ENCODE results near the gene YWHAG.
"Not testable (repeated sequence)": the region's sequence is repeated elsewhere in the genome, so short reads cannot be mapped to it uniquely, and the experiment has no call there.

YWHAG gene

GRCh38 chr7:76300166-76300731, 58.5 kb downstream of the YWHAG start:
- DNase-seq (ENCODE audit: low read depth in 4 of 4, low spot score in 1 of 4): no peak

- no peak for DNase-seq (ENCODE audit: low read depth in 4 of 4, low spot score in 1 of 4)
Measured at GRCh38 chr7:76296743-76297740, 61.7 kb downstream of the YWHAG start.

- DNase-seq (ENCODE audit: low read depth in 4 of 4, low spot score in 1 of 4): no peak
Measured at GRCh38 chr7:76294344-76295024, 64.3 kb downstream of the YWHAG start.

GRCh38 chr7:76293407-76293901, 65.3 kb downstream of the YWHAG start:
- no peak for DNase-seq (ENCODE audit: low read depth in 4 of 4, low spot score in 1 of 4)

GRCh38 chr7:76292911-76293310, 65.9 kb downstream of the YWHAG start:
- DNase-seq (ENCODE audit: low read depth in 4 of 4, low spot score in 1 of 4): not testable (repeated sequence)

- DNase-seq (ENCODE audit: low read depth in 4 of 4, low spot score in 1 of 4): no peak
Measured at GRCh38 chr7:76292213-76292573, 66.6 kb downstream of the YWHAG start.

- peak; percentile 77 to 89 (median 82) for DNase-seq (ENCODE audit: low read depth in 4 of 4, low spot score in 1 of 4)
Measured at GRCh38 chr7:76291351-76292212, 67.2 kb downstream of the YWHAG start.

- DNase-seq (ENCODE audit: low read depth in 4 of 4, low spot score in 1 of 4): not testable (repeated sequence)
Measured at GRCh38 chr7:76290847-76291350, 67.9 kb downstream of the YWHAG start.

GRCh38 chr7:76286842-76287403, 71.9 kb downstream of the YWHAG start:
- DNase-seq (ENCODE audit: low read depth in 4 of 4, low spot score in 1 of 4): no peak

- no peak for DNase-seq (ENCODE audit: low read depth in 4 of 4, low spot score in 1 of 4)
Measured at GRCh38 chr7:76285604-76286374, 73.0 kb downstream of the YWHAG start.

- no peak for DNase-seq (ENCODE audit: low read depth in 4 of 4, low spot score in 1 of 4)
Measured at GRCh38 chr7:76283254-76284159, 75.3 kb downstream of the YWHAG start.

GRCh38 chr7:76282344-76283253, 76.2 kb downstream of the YWHAG start:
- no peak for DNase-seq (ENCODE audit: low read depth in 4 of 4, low spot score in 1 of 4)

- no peak for DNase-seq (ENCODE audit: low read depth in 4 of 4, low spot score in 1 of 4)
Measured at GRCh38 chr7:76281706-76282343, 77.0 kb downstream of the YWHAG start.

GRCh38 chr7:76281006-76281705, 77.6 kb downstream of the YWHAG start:
- DNase-seq (ENCODE audit: low read depth in 4 of 4, low spot score in 1 of 4): no peak

- DNase-seq (ENCODE audit: low read depth in 4 of 4, low spot score in 1 of 4): no peak
Measured at GRCh38 chr7:76280408-76280807, 78.4 kb downstream of the YWHAG start.

- DNase-seq (ENCODE audit: low read depth in 4 of 4, low spot score in 1 of 4): no peak
Measured at GRCh38 chr7:76278540-76278939, 80.3 kb downstream of the YWHAG start.
